ELR (cell line): ENCODE data around the gene MEGF10.

Experiments
- DNase-seq: peaks from one replicate; pipeline ENCODE4 v3.0.0-alpha.2; 2015; ENCODE audit warnings: low read depth

Gene MEGF10

DNA sequence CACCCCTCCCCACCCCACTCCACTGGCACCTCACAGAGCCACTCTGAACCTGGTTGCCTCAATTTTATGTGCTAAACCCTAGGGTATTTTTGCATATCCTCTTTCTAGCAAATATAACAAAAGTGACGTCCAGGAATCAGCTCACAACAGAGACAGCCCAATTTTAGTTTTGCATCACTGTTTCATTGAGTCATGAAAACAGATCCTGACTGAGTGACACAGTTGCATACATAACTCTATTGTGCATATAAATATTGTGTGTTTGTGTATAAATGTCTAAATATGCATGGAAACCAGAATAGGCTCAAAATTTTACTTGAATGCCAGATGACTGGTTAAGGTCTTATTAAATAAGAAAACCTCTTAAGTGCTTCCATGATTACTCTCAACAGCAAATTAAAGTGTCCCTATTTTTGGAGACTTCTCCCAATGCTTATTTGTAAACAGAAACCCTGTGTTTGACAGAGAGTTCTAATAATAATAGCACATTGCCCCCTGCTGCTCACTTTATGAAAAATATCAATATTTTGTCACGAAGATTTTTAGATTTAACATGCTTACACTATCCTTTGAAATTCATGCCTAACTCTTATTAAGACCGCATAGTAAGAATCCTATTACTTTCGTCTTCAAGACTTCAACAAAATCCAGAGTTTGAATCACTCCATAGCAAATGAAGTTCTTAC is 151.3 kb downstream of the MEGF10 start:
- peak; percentile 52 for DNase-seq

DNA sequence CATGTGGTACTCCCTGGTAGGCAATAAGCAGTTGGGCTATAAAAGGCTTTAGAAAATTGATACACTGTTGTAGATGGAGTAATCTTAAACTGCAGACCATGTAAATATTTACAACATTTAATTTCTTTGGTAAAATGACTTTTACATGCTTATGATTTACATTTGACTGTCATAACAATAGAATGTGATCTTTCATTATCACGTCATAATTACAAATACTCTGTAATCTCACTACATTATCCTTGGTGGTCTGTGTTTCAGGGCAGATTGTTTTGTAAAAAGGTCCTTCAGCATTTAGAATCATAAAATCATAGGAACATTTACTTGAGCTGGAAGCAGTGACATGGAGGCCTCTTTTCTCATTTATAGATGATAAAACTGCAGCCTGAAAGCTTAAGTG is 153.6 kb downstream of the MEGF10 start:
- DNase-seq: no peak

DNA sequence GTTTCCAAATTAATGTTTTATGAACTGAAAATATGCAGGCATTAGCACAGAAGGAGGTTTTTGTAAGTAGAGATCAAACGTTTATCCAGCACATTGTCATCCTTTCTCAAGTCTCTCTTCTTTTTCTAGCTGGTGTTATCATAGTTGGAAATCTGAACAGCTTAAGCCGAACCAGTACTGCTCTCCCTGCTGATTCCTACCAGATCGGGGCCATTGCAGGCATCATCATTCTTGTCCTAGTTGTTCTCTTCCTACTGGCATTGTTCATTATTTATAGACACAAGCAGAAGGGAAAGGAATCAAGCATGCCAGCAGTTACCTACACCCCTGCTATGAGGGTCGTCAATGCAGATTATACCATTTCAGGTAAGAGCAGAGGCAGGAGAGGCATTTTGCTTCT is 154.7 kb downstream of the MEGF10 start:
- DNase-seq: no peak

DNA sequence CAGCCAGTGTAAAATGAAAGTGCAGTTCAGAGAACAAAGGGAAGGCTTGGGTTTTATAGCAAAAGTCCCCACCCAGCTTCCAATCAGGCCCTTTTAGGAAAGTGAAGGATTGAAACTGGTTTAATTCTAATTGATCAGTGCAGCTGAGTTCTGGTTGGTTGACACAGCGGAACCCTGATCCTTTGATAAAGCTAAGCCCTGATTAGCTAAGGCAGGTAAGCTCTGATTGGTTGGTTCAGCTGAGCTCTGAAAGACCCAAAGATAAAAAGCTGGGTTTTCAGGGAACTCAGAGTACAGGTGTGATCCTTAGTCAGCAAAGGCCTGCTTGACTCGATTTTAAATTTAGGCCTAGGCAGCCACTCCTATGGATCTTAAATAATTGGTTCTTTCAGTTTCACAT is 156.0 kb downstream of the MEGF10 start:
- no peak for DNase-seq

DNA sequence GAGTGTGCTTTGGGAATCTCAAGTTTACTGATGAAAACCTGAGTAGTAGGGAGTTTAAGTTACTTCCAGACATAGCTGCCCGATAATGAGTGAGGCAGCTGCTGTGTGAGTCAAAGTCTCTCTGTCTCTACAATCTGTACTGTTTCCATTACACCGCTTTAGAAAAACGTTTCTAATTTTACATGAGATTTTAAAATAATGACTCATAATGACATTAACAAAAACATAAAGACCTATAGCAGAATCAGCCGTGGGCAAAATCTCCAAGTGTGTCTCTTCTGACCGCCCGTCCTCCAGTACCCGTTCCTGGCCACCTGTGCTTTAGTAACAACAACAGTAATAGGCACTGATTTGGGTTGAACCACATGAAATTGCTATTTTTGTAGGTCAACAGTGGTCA is 157.2 kb downstream of the MEGF10 start:
- peak; percentile 57 for DNase-seq

DNA sequence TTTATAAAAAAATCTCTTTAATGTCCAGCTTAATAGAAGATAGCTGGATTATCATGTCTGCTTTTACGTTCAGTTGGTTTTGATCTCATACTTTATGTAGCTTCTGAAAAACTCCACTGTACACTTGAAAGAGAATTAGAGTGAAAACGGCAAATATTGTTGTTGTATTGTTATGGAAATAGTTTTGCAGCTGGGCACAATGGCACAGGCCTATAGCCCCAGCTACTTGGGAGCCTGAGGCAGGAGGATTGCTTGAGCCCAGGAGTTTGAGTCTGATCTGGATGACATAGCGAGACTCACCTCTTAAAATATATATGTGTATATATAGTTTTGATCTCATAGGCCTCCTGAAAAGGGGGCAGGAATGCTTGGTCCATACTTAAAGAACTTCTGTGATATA is 159.4 kb downstream of the MEGF10 start:
- no peak for DNase-seq

DNA sequence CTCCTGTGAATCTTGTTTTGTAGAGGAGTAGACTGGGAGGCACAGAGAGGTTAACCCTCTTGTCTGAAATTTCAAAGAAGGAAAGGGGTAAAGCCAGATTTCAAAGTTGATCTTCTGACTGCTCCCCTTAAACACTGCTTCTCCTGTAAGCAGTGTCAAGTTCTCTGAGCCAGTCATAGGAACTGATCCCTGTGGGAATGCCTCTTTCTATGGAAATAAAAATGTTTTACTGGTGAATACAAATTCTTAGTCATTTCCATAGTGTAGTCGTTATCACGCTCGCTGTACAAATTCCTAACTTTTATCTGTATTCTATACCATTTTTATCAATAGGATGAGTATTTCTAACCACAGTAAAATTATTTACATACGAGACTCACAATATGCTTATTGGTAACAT is 160.5 kb downstream of the MEGF10 start:
- no peak for DNase-seq

DNA sequence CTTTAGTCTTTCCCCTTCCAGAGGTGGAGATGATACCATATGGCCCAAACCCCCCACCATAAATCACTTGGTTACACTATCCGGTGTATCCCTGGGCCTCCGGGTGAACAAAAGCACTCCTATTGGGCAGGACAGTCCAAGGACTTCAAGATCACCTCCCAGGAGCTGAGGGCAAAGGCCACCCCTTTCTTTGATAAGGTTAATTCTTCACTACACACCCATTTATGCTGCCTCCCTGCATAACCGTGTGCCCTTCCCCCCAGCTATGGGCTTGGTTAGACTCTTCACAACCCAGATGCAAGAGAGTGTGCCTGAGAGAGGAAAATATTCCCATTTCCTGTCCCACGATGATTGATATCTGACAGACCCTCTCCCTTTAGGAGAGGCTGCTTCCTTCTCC is 162.0 kb downstream of the MEGF10 start:
- no peak for DNase-seq

DNA sequence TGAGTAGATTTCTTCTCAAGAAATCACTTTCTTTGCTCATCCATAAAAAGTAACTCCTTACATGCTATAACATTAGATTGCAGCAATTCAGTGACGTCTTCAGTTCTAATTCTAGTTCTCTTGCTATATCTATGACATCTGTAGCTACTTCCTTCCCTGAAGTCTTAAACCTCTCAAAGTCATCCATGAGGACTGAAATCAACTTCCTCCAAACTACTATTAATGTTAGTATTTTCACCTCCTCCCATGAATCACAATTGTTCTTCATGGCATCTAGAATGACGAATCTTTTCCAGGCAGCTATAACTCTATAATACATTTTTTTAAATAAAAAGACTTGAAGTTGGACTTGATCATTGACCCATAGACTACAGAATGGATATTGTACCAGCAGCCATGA is 180.6 kb downstream of the MEGF10 start:
- DNase-seq: no peak

DNA sequence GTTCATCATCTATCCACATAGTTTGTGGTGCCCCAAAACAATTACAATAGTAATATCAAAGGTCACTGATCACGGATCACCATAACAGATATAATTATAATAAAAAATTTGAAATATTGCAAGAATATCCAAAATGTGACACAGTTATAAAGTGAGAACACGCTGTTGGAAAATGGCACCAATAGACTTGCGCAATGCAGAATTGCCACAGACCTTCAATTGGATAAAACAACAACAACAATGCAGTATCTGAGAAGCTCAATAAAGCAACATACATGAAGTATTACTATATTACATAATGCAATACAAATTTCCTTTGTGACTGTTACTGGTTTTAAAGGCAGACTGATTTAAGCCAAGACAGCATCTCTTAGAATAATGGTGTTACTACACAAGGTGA is 182.1 kb downstream of the MEGF10 start:
- no peak for DNase-seq

DNA sequence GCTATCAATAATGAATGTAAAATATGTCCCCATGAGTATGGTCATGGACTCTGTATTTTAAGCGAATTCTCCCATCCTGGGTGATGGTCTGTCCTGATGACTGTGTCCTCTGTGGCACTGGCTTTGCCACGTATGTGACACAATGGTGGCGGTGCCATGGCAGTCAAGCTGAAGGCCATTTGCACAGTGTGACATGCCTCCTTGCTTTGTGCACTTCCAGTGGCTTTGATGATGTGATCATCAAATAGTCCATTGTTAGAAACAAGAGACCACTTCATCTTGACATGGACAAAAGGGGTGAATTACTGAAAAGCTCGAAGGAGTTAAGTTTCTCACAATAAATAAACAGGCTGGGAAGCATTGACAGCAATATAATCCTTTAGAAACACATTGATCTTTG is 195.9 kb downstream of the MEGF10 start:
- no peak for DNase-seq

DNA sequence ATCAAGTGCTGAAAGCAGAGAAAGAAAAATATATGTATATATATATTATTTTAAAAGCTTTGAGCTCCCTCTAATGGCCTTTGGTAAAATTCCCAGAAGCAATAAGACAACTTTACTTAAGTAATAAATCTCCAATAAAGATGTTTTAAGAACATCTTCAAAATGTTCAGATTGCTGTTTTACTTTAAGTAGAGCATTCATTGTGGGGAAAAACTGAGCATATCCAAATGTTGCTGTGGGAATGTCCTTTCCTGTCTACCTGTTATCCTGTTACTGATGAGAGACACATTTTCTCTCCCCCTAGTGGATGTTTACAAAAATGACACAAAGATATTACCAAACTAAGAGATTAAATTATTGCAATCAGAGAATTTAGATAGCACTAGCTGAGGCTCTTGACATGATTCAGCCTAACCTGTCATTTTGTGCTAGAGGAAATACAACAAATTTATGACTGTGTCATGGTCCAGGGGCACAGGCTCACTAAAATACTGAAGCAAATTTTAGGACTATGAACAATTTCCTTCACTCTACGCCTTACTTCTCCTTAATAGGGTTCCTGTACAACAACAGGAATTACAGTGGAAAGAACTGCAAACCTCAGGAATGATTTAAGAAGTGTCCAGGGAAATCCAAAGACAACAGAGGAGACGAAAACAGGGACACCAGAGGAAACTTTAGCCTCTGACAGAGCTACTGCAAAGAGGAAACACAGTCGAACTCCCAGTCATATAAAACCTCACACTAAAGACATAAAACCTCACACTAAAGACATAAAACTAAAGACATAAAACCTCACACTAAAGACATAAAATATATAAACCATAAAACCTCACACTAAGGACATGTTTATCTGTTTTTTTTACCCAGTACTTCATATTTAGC is 202.5 kb downstream of the MEGF10 start:
- peak; percentile 66 for DNase-seq

DNA sequence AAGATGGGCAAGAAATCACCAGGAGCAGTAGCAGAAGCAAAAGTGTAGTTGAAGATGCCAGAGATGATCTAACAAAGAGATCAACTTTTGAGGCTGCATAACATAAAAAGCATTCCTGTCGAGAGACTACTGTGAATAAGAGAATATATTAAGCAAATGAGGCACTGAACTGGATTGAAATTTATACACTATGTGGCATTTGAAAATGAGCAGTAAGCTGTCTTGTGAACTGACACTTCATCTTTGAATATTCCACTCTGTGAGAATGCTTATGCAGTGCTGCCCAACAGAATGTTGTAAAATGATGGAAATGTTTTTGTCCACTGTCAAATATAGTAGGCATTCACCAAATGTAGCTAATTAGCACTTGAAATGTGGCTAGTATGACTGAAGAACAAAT is 208.0 kb downstream of the MEGF10 start:
- DNase-seq: no peak

DNA sequence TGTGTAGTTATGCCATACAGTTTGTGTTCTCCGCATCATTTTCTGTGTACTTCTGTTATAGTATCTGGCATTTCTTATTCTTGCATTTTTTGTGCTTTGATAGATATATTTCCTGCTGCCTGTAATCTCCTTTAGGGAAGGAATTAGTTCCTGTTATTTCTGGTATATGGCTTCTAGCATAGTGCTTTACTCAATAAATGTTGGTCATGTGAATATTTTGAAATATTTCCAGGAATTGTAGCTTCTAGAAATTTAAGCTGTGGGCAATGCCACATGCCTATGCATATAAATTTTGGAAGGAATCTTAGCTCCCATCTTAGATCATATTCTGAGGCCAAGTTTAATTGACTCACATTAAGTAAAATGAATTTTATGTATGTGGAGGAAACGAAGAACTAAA is 215.3 kb downstream of the MEGF10 start:
- no peak for DNase-seq

DNA sequence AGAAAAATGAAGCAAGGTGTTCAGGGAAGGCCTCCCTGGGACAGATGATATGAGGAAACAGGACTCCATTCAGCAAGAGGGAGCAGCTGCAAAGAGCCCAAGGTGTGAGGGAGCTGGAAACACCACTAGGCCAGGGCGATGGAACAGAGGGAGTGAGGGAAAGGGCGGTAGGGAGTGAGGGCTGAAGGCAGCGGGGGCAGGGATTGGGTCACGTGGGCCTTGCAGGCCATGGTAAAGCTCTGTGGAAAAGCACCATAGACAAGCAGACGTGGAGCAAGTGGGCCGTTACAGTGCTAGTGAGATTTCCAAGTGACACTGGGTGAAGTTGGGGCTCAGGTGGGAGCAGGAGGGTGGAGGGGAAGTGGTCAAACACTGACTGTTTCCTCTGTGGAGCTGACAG is 216.0 kb downstream of the MEGF10 start:
- DNase-seq: no peak

DNA sequence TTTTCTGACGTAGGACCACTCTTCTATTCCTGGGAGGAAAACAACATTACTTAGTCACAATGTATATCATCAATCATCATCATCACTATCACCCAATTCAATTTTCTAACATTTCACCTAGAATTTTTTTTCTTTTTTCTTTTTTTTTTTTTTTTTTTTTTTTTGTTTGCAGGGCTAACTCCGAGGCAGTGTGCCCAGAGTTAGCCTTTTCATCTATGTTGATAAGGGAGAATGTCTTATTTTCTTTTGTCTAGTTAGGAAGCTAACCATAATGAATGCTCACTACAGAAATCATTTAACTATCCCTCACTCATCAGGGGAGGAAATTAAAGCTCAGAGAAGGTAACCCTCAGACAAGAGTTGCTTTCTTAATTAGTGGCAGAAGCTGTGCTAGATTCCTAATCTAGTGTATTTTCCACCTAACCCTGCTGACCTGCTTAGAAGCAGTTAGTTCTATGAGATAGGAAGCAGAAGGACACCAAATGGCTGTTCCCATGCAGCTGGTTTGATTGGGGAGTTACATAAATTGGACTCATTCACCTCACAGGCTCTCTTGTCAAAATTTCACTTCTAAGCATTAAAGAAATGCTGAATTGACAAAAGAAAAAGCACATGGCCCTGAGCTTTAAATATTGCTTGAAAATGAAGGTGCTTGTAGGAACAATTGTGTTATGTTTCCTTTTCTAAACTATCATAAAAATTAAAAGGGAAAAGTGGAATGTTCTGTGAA is 218.2 kb downstream of the MEGF10 start:
- DNase-seq: no peak
